NCI-H2081 (cell line): Measurements from ENCODE around the gene TAS2R30.
"Not testable (repeated sequence)": the region's sequence is repeated elsewhere in the genome, so short reads cannot be mapped to it uniquely, and the experiment has no call there.

Experiments used
- DNase-seq, 2 experiments: peaks; one replicate each; lab custom pipeline; 2025; lab: John Stamatoyannopoulos, UW

TAS2R30 gene

GRCh38 chr12:11130382-11130781 lies 4.1 kb downstream of the TAS2R30 start:
- no peak for DNase-seq

GRCh38 chr12:11114130-11114529 lies 20.3 kb downstream of the TAS2R30 start:
- DNase-seq: not testable (repeated sequence)

- not testable (repeated sequence) for DNase-seq
Observed at GRCh38 chr12:11111213-11111612, 23.2 kb downstream of the TAS2R30 start.

GRCh38 chr12:11108862-11109261 lies 25.6 kb downstream of the TAS2R30 start:
- no peak for DNase-seq

- no peak for DNase-seq
Observed at GRCh38 chr12:11107719-11108118, 26.7 kb downstream of the TAS2R30 start.

GRCh38 chr12:11106288-11106687 lies 28.2 kb downstream of the TAS2R30 start:
- DNase-seq: no peak

GRCh38 chr12:11105546-11105945 lies 28.9 kb downstream of the TAS2R30 start:
- no peak for DNase-seq

GRCh38 chr12:11094910-11095309 lies 39.5 kb downstream of the TAS2R30 start:
- DNase-seq: not testable (repeated sequence)

GRCh38 chr12:11092128-11092527 lies 42.3 kb downstream of the TAS2R30 start, which contains the start of gene TAS2R43:
Gene TAS2R43, minus strand, starts transcription at chr12:11092313. Its CDS starts 84 bp downstream, at chr12:11092229.
- DNase-seq: no peak

GRCh38 chr12:11089246-11089645 lies 45.2 kb downstream of the TAS2R30 start:
- DNase-seq: no peak

- no peak for DNase-seq
Observed at GRCh38 chr12:11085419-11085818, 49.0 kb downstream of the TAS2R30 start.
